Mucosa of descending colon (tissue), 3 donors: Measurements from ENCODE around the gene SFPQ. TPM values are rescaled to one million over a fixed set of nuclear protein-coding genes. Genes with fewer than 3 reads are reported as not detected.

Experiments used
- ATAC-seq: fragments of 200-7000 bp; cut with Tn5 transposase; one replicate; pipeline ENCODE4 v1.9.1; 2020; ENCODE audit warnings: mild to moderate bottlenecking, moderate library complexity
- DNase-seq, 3 donors: peaks; one replicate each; pipeline ENCODE4 v3.0.0-alpha.2; 2020
- H3K36me3 ChIP-seq: fragments of 200-600 bp; one replicate; pipeline ENCODE4 v1.8.0; 2021; ENCODE audit warnings: low read depth, mild to moderate bottlenecking
- H3K4me1 ChIP-seq: fragments of 200-600 bp; one replicate; pipeline ENCODE4 v1.8.0; 2021; ENCODE audit warnings: low read depth, mild to moderate bottlenecking
- H3K4me3 ChIP-seq: fragments of 200-600 bp; one replicate; pipeline ENCODE4 v1.8.0; 2021; ENCODE audit warnings: mild to moderate bottlenecking
- H3K9me3 ChIP-seq: fragments of 200-600 bp; one replicate; pipeline ENCODE4 v1.8.0; 2021; ENCODE audit warnings: mild to moderate bottlenecking
- intact Hi-C, 2 donors: fragments of 100-400 bp; cut with DNase I in 1 of 2; cut with micrococcal nuclease in 1 of 2; formaldehyde crosslinking; loops; one replicate each; pipeline versions ENCODE4 v1.11.0 to v1.11.1; 2022; cut with DNase I, micrococcal nuclease
- total RNA-seq, 3 donors: library from RNA; stranded (reverse); fragmentation: NEBNext Ultra II Directional in 2 of 3; extraction: Animal tissue kit (Norgen Biotek cat#: 25700) in 2 of 3; gene quantifications; one replicate each; pipeline versions ENCODE4 v1.2.1 to v1.2.4, GENCODE V29; 2021 to 2023
- TF ChIP-seq, protein P1 (sequence below): fragments of 200-600 bp; IDR thresholded peaks from one replicate; pipeline ENCODE4 v1.8.0; 2022; ENCODE audit warnings: antibody characterized with exemption, mild to moderate bottlenecking
- donor health status: DM: no; HTN: no; CAD: no; lungs with moderate emphysema.
- donor health status: DM: no; HTN: no; CAD: no.
- donor health status: DM: no; HTN: yes; CAD: no.

Gene SFPQ
- total RNA-seq, 3 donors from 2014 or later = 164 to 196 (median 174) TPM

DNA sequence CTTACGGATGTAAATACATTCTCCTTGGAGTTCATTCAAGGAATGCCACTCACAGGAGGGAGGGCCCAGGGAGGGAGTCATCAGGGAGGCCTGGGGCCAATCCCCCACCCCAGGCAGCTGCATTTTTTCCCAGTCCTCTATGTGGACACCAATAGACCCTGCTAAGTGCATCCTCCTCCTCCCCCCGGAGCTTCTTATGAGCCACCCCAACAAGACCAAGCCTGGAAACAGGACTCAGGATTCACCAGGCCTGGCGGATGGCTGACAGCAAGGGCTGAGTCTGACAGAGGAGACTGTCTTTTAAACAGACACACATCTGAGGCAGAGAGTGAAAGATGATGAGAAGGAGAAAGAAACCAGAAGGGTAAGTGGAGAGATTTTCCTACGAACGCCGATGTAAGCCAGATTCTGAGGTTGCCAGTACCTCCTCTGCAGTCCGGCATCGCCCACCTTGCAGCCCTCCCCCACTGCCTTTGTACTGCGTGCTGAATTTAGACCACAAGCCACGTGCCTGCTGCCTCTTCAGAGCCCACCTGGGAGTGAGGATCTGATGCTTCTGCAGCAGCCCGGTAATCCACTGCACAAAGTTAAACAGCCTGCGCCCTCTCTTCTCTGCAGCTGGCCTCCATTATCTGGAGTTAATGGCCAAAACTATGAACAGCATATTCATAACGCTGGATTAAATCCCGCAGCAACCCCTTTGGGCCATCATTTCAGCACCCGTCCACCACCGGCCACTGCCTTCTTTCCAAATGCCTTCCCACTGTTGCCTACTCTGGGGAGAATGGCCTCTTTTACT lies 17.6 kb upstream of the SFPQ start:
- H3K4me1 ChIP-seq = no peaks in the 10 kb centered on the region
- no peak overlapping the region for H3K4me3 ChIP-seq
- DNase-seq = no peak
- TF ChIP-seq, protein P1, sequence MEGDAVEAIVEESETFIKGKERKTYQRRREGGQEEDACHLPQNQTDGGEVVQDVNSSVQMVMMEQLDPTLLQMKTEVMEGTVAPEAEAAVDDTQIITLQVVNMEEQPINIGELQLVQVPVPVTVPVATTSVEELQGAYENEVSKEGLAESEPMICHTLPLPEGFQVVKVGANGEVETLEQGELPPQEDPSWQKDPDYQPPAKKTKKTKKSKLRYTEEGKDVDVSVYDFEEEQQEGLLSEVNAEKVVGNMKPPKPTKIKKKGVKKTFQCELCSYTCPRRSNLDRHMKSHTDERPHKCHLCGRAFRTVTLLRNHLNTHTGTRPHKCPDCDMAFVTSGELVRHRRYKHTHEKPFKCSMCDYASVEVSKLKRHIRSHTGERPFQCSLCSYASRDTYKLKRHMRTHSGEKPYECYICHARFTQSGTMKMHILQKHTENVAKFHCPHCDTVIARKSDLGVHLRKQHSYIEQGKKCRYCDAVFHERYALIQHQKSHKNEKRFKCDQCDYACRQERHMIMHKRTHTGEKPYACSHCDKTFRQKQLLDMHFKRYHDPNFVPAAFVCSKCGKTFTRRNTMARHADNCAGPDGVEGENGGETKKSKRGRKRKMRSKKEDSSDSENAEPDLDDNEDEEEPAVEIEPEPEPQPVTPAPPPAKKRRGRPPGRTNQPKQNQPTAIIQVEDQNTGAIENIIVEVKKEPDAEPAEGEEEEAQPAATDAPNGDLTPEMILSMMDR = no peak
- ATAC-seq = no peak
- intact Hi-C loops = no loop called here
- no peaks in the 10 kb centered on the region for H3K36me3 ChIP-seq
- H3K9me3 ChIP-seq = no peaks in the 10 kb centered on the region

DNA sequence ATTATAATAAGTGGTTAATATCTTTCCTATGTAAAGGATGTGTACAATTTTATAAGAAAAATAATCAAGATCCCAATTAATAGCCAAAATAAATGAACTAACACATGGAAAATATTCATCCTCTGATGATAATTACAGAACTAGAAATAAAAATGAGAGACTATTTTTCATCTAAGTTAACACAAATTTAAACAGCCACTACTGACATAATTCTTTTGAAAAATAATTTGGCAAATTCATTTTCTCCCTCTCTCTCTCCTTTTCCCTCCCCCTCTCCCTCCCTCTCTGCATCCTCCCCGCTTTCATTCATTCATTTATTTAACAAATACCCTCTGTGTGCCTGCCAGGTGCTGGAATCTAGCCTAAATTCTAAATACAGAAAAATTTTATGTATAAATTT lies 10.3 kb upstream of the SFPQ start:
- intact Hi-C loops = loop anchor here in 1 of 2 donors (5.0 kb wide), 1 partner anchor 94 kb away; no protein-coding TSS in a partner anchor
- Histone ChIP-seq H3K36me3 (no peaks in the 10 kb centered on the region), H3K4me1 (no peaks in the 10 kb centered on the region), H3K9me3 (no peaks in the 10 kb centered on the region), H3K4me3 (no peak overlapping the region)
- DNase-seq (no peak), ATAC-seq (no peak)
- TF ChIP-seq, protein P1 = no peak

DNA sequence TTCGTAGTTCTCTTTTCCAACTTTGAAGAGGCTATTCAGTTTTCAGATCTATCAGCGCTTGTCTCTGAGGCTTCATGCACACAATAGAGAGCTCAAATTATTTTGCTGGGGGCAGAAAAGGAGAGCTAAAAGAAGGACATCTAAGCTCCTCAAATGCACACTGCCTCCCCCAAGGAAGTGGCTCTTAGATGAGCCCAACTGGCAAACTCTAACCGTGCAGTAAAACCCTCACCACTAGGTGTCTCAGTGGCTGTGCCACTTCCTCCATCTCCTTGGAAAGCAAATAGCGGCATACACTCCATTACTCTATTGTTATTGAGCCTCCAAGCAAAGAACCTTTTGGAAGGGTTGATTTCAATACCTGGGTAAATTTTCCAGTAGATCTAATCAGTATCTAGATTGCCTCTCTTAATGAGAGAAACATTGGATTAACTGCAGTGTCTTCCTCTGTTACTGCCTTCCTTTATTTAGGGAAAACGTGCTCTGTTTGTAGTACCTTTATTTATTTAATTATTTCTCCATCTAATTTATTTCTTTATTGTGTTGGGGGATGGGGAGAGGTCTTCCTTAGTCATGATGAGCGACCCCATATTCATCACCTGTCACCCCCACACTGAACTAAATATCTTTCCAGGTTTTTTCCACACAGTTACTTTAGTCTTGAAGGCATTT lies 9.2 kb upstream of the SFPQ start:
- intact Hi-C loops = loop anchor here in 1 of 2 donors (5.0 kb wide), 1 partner anchor 95 kb away; no protein-coding TSS in a partner anchor

DNA sequence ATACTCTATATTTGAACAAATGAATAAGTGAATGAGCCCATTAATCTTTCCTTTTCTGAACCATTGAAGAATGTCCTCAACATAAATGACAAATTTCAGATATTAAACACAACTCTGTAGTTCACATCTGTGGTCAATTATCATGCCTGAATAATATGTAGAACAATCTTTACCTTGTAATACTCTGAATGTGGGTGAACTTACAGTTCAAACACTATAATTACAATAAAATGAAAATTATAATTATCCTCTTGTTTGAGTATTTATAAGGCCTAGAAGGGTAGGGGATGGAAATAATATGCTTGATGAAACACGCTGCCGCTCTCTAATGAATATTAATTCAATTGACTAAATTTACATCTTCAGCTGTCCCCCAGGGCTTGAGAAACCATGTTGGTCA lies 8.7 kb upstream of the SFPQ start:
- H3K9me3 ChIP-seq = no peaks in the 10 kb centered on the region
- ATAC-seq = no peak
- no peaks in the 10 kb centered on the region for H3K36me3 ChIP-seq
- H3K4me3 ChIP-seq = no peak overlapping the region
- intact Hi-C loops = loop anchor here in 1 of 2 donors (5.0 kb wide), 1 partner anchor 96 kb away; no protein-coding TSS in a partner anchor
- H3K4me1 ChIP-seq = no peaks in the 10 kb centered on the region
- TF ChIP-seq, protein P1 = no peak
- no peak for DNase-seq

More for the DNA sequence above, 9.2 kb upstream of the SFPQ start:
- Histone ChIP-seq H3K36me3 (no peaks in the 10 kb centered on the region), H3K4me3 (no peak overlapping the region), H3K9me3 (no peaks in the 10 kb centered on the region), H3K4me1 (no peaks in the 10 kb centered on the region)
- TF ChIP-seq, protein P1 = peak; percentile 67
- ATAC-seq = peak; percentile 98
- DNase-seq = peak in 2 of 3 donors; percentile 58 to 84

DNA sequence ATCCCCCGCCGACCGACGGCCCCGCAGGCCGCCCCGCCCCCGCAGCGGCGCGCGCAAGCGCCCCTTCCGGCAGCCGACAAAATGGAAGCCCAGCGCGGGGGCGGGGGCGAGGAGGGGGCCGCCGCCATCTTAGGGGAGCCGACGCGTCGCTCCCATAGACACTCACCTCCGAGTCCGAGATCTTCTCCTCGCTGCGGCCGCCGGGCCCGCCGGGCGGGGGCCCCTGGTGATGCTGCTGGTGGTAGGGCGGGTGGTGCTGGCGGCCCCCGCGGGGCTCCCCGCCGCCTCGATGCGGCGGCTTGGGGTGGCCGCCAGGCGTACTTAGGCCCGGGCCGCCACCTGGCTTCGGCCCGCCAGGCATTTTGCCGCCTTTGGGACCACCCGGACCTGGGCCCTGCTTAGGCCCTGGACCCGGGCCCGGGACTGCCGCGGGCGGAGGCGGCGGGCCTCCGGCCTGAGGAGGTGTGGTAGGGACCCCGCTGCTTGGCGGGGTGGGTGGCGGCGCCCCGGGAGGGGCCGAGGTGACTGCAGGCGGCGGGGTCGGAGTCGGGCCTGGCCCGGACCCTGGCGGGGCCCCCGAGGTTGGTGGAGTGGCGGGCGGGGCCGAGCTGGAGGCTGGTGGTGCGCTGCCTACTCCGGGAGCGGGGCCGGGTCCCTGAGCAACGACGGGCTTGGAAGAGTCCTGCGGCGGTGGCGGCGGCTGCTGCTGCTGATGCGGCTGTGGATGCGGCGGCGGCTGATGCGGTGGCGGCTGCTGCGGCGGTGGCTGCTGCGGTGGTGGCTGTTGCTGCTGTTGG lies 691 bp downstream of the SFPQ start:
- ATAC-seq = peak; percentile 81
- H3K36me3 ChIP-seq = no peaks in the 10 kb centered on the region
- H3K4me3 ChIP-seq = peak overlapping the region; percentile 100
- peak; percentile 89 to 92 (median 91) for DNase-seq
- peaks cover 11% of the 10 kb centered on the region for H3K4me1 ChIP-seq
- TF ChIP-seq, protein P1 = peak; percentile 11
- intact Hi-C loops = no loop called here
- no peaks in the 10 kb centered on the region for H3K9me3 ChIP-seq
